ENCODE data around the gene IKZF1. TPM values are rescaled to one million over a fixed set of nuclear protein-coding genes. Genes with fewer than 3 reads are reported as not detected.

IKZF1 gene
- total RNA-seq, 2 donors from 2014 or later, result 5.6 to 11.2 TPM

DNA sequence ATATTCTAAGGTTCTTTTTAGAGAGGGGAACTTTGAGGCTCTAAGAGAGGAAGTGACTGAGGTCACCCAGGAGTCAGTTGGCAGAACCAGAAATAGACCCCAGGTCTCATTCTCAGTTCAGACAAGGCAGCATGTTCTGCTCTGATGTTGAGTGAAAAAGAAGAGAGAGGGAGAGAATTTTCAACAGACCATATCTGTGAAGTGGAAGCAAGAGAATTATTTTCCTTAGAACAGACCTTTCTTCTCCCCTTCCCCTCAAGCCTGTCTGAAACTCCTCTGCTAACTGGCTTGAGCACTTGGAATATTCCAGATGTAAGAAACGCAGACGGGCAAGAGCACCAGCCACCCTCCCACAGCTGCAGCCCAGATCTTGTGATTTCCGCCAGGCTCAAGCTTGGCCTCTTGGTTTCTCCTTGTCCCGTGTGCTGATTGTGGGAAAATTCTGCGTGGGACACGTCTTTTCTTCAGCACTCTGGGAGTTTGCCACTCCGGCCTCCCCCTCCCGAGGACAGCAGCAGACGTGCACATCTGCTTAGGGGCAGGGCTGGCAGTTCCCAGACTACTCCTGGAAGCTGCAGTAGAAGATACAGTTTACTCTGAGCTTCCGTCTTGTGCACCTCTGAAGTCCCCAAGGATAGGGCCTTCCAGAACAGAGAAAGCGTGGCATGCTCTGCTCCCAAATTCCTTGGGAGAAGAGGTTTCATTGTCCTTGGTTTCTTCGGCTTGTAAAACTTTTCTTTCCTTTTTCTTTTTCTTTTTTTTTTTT is 22.7 kb upstream of the IKZF1 start:
- intact Hi-C loops (cut with DNase I, micrococcal nuclease), result no loop called here
- DNase-seq (no peak), ATAC-seq (no peak)

- ATAC-seq (no peak), DNase-seq (no peak)
- intact Hi-C loops (cut with DNase I, micrococcal nuclease), result no loop called here
These were observed 21.5 kb upstream of the IKZF1 start for GRCh38 chr7:50282813-50283605.

DNA sequence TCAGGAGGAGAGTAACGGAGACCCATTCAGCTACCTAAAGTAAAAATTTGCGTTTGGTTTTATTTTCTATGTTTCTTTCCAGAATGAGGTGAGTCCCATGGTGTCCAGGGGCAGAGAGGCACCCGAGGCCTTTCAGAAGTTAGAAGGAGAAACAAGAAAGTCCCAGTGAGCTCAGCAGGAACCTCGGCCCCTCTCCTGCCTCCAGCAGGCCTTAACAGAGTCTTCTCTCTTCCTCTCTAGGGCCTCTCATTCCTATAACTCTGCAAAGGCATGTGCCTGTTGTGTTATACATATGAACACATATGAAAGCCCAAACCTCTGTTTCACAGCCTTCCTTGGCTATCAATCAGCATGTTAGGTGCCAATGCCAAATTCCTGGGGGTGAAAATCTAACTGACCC is 20.8 kb upstream of the IKZF1 start:
- no peak for ATAC-seq
- no peak for DNase-seq
- intact Hi-C loops (cut with DNase I, micrococcal nuclease), result no loop called here

DNA sequence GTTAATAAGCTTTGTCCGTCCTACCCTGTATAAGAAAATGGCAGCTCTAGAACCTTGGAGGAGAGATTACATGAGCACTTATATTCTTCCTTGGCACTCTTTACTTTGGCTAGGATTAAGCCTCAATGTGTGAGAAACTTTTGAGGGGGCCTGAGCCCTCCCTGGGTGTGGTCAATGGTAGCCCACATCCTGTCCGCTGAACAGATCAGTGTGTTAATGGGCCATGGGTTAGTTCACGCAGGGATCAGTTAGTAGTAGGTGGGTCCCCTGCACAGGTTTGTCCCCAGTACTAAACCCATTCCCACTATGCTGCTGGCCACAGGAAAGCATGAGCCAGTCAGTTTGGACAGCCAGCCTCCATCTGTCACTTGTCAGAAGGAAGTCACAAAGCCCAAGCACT is 20.2 kb upstream of the IKZF1 start:
- intact Hi-C loops (cut with DNase I, micrococcal nuclease), result no loop called here
- no peak for ATAC-seq
- DNase-seq, result no peak

GRCh38 chr7:50285269-50285668 is 19.2 kb upstream of the IKZF1 start:
- intact Hi-C loops (cut with DNase I, micrococcal nuclease), result no loop called here
- DNase-seq (no peak), ATAC-seq (no peak)

GRCh38 chr7:50287129-50287528 is 17.4 kb upstream of the IKZF1 start:
- no peak for DNase-seq
- ATAC-seq, result no peak
- intact Hi-C loops (cut with DNase I, micrococcal nuclease), result no loop called here

GRCh38 chr7:50292165-50292757 is 12.3 kb upstream of the IKZF1 start:
- ATAC-seq (no peak), DNase-seq (no peak)
- intact Hi-C loops (cut with DNase I, micrococcal nuclease), result no loop called here

- intact Hi-C loops (cut with DNase I, micrococcal nuclease), result no loop called here
- no peak for ATAC-seq
- DNase-seq, result no peak
These were observed 11.8 kb upstream of the IKZF1 start for GRCh38 chr7:50292763-50293162.

GRCh38 chr7:50293509-50294179 is 10.9 kb upstream of the IKZF1 start:
- ATAC-seq (no peak), DNase-seq (no peak)
- intact Hi-C loops (cut with DNase I, micrococcal nuclease), result no loop called here

GRCh38 chr7:50295133-50295532 is 9.4 kb upstream of the IKZF1 start:
- intact Hi-C loops (cut with DNase I, micrococcal nuclease), result no loop called here
- ATAC-seq (no peak), DNase-seq (no peak)

- intact Hi-C loops (cut with DNase I, micrococcal nuclease), result no loop called here
- DNase-seq, result no peak
- ATAC-seq, result no peak
These were observed 7.7 kb upstream of the IKZF1 start for GRCh38 chr7:50296799-50297198.

DNA sequence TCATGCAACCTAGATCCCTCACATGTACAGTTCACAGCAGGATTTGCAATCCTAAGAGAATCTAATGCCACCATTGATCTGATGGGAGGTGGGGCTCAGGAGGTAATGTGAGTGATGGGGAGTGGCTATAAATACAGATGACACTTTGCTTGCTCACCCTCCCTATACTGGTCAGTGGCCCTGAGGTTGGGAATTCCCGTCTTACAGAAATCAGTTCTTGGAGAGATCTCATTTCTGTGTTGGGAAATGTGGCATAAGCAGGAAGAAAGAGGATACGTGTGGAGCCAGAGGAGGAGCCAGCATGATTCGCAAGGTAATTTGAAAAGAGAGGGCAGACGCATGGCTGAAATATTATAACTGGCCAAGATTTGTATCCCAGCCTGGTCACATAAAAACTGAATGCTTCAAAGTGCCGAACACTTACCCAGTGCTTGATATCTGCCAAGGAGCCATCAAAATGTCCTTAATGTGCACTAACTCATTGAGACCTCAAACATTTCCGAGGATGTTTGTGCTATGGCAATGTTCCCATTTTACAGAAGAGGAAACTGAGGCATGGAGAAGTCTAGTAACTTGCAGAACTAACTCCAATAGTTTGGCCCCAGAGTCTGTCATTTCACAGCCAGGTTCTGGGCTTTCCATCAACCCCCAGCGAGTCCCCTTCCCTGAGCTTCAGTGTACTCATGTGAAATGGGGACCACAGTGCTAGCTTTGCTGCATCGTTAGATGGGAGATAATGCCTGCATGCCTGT is 5.5 kb upstream of the IKZF1 start:
- intact Hi-C loops (cut with DNase I, micrococcal nuclease), result no loop called here
- DNase-seq, result no peak
- no peak for ATAC-seq

GRCh38 chr7:50300336-50300735 is 4.2 kb upstream of the IKZF1 start:
- intact Hi-C loops (cut with DNase I, micrococcal nuclease), result no loop called here
- DNase-seq, result no peak
- no peak for ATAC-seq

DNA sequence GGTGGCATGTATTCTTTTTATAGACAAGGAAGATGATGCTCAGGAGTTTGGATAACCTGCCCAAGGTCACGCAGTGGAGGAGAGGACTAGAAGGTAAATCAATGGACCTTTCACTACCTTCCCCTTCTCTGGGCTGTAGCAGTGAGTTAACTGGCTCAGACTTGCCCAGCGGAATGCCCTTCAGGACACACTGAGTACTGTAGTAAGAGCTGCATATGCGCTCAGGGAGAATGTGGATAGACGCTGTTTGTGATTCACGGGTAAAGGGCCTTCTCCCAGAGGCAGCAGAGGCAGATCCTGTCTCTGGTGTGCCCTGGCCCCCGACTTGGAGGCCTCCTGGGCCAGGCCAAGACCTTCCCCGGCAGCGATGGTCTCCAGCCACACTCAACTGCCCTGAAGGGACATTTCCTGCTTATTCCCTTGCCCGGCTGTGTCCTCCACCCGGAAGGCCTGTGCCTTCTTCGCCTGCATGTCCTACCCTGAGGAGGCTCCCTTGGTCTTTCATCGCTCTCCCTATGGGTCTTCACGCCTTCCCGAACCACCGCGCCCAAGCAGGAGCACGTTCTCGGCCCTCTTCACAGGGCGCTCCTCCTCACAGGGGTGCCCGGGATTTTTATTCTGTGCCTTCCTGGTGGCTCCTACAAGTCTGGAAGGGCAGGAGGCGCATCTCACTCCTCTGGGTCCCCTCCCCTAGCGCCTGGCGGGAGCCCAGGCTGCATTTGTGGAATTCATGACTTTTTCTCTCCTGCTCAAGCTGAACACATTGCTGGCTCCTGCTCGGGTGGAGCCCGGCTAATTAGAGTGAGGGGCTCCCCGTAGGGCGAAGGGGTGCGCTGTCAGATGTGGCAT is 1.8 kb upstream of the IKZF1 start:
- DNase-seq (no peak), ATAC-seq (no peak)
- intact Hi-C loops (cut with DNase I, micrococcal nuclease), result no loop called here

GRCh38 chr7:50303335-50304128 is 984 bp upstream of the IKZF1 start:
- ATAC-seq (peak; percentile 25), DNase-seq (no peak)
- intact Hi-C loops (cut with DNase I, micrococcal nuclease), result no loop called here

DNA sequence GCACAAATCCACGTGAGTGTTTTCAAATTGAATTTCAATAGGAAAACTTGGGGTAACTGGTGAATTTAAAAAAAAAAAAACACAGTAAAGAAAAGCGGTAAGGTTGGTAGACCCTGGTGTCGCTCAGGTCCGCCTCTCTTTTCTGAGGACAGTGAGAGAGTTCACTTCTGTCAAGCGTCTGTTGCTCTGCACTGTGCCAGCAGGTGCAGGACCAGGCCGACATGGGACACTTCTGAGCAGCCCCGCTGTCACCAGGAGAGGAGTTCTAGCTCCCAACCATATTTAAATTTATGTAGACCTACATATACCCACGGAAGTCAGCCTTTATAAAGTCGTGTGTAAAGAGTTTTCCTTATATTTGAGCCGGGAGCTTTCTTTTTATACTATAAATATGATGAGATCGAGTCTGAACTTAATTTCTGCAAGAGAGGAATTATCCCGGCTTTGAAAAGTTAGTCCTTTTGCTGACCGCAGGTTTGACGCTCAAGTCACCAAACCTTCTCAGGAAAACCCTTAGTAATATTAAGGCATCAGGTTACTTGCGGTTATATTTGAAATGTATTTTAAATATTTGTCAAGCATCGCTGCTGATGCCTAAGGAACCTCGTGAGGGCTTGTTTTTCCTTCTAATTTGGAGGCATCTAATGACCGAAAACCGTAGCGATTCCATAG is 531 bp downstream of the IKZF1 start:
- intact Hi-C loops (cut with DNase I, micrococcal nuclease), result no loop called here
- peak in 1 of 2 donors; percentile 50 for DNase-seq
- peak; percentile 37 for ATAC-seq
